Renal cortex interstitium (tissue), 15 donors: ENCODE measurements around the gene PLCL2. TPM values are rescaled to one million over a fixed set of nuclear protein-coding genes. Genes with fewer than 3 reads are reported as not detected.
A peak's percentile ranks its signal among the peaks of the same experiment; 100 is the strongest.

ENCODE experiments used
- DNase-seq, 11 donors: peaks; one replicate each; pipeline ENCODE4 v3.0.0-alpha.2; 2013; ENCODE audit warnings: low read depth in 9 of 11, low spot score in 4 of 11; ENCODE audit errors: extremely low read depth in 1 of 11
- long read RNA-seq, 16 experiments: transcript quantifications; one replicate each; lab custom pipeline, GENCODE V29; 2026
- polyA plus RNA-seq, 3 donors: library from polyadenylated mRNA; unstranded; fragments of 120-200 nt; gene quantifications; one replicate each; pipeline ENCODE4 v1.2.1, GENCODE V29; 2013; ENCODE audit not compliant: insufficient read length in 3 of 3

Gene PLCL2
- polyA plus RNA-seq = 10 to 100 TPM; 14.2 to 17.7 (median 15.0) TPM
- long read RNA-seq, donor 1 = 0 reads
- long read RNA-seq, donor 2, full-length matches to known transcripts = 1 of 1 reads
- long read RNA-seq, donor 2, partial matches to known transcripts = 0 of 1 reads
- long read RNA-seq, donor 2, other reads (novel, unspliced or antisense) = 0 of 1 reads
- long read RNA-seq, donor 3, full-length matches to known transcripts = 2 of 16 reads
- long read RNA-seq, donor 3, partial matches to known transcripts = 14 of 16 reads
- long read RNA-seq, donor 3, other reads (novel, unspliced or antisense) = 0 of 16 reads
- long read RNA-seq, donor 4, full-length matches to known transcripts = 3 of 3 reads
- long read RNA-seq, donor 4, partial matches to known transcripts = 0 of 3 reads
- long read RNA-seq, donor 4, other reads (novel, unspliced or antisense) = 0 of 3 reads
- long read RNA-seq, donor 5 = 0 reads
- long read RNA-seq, donor 6, full-length matches to known transcripts = 1 of 20 reads
- long read RNA-seq, donor 6, partial matches to known transcripts = 19 of 20 reads
- long read RNA-seq, donor 6, other reads (novel, unspliced or antisense) = 0 of 20 reads
- long read RNA-seq, donor 7, full-length matches to known transcripts = 2 of 2 reads
- long read RNA-seq, donor 7, partial matches to known transcripts = 0 of 2 reads
- long read RNA-seq, donor 7, other reads (novel, unspliced or antisense) = 0 of 2 reads
- long read RNA-seq, donor 8, full-length matches to known transcripts = 2 of 2 reads
- long read RNA-seq, donor 8, partial matches to known transcripts = 0 of 2 reads
- long read RNA-seq, donor 8, other reads (novel, unspliced or antisense) = 0 of 2 reads
- long read RNA-seq, donor 9, full-length matches to known transcripts = 1 of 1 reads
- long read RNA-seq, donor 9, partial matches to known transcripts = 0 of 1 reads
- long read RNA-seq, donor 9, other reads (novel, unspliced or antisense) = 0 of 1 reads
- long read RNA-seq, donor 10, full-length matches to known transcripts = 2 of 2 reads
- long read RNA-seq, donor 10, partial matches to known transcripts = 0 of 2 reads
- long read RNA-seq, donor 10, other reads (novel, unspliced or antisense) = 0 of 2 reads
- long read RNA-seq, donor 11, full-length matches to known transcripts = 1 of 1 reads
- long read RNA-seq, donor 11, partial matches to known transcripts = 0 of 1 reads
- long read RNA-seq, donor 11, other reads (novel, unspliced or antisense) = 0 of 1 reads
- long read RNA-seq, donor 12, full-length matches to known transcripts = 3 of 3 reads
- long read RNA-seq, donor 12, partial matches to known transcripts = 0 of 3 reads
- long read RNA-seq, donor 12, other reads (novel, unspliced or antisense) = 0 of 3 reads
- long read RNA-seq, donor 13, full-length matches to known transcripts = 2 of 16 reads
- long read RNA-seq, donor 13, partial matches to known transcripts = 14 of 16 reads
- long read RNA-seq, donor 13, other reads (novel, unspliced or antisense) = 0 of 16 reads
- long read RNA-seq, donor 14, full-length matches to known transcripts = 1 of 1 reads
- long read RNA-seq, donor 14, partial matches to known transcripts = 0 of 1 reads
- long read RNA-seq, donor 14, other reads (novel, unspliced or antisense) = 0 of 1 reads
- long read RNA-seq, donor 15, full-length matches to known transcripts = 1 of 1 reads
- long read RNA-seq, donor 15, partial matches to known transcripts = 0 of 1 reads
- long read RNA-seq, donor 15, other reads (novel, unspliced or antisense) = 0 of 1 reads
- long read RNA-seq, donor 16, full-length matches to known transcripts = 2 of 8 reads
- long read RNA-seq, donor 16, partial matches to known transcripts = 6 of 8 reads
- long read RNA-seq, donor 16, other reads (novel, unspliced or antisense) = 0 of 8 reads

- DNase-seq = peak in 2 of 11 donors; percentile 35 to 38
Measured at GRCh38 chr3:16884748-16885592, at the start of gene PLCL2. TSS of gene PLCL2 (plus strand) at chr3:16884955. CDS start at chr3:16885040, 85 bp downstream.

GRCh38 chr3:16836505-16837237 lies 48.1 kb upstream of the PLCL2 start:
- no peak for DNase-seq

GRCh38 chr3:16837602-16838001 lies 47.2 kb upstream of the PLCL2 start:
- no peak for DNase-seq

GRCh38 chr3:16838561-16838960 lies 46.2 kb upstream of the PLCL2 start:
- DNase-seq = no peak

GRCh38 chr3:16839271-16840100 lies 45.3 kb upstream of the PLCL2 start:
- DNase-seq = no peak

- no peak for DNase-seq
Measured at GRCh38 chr3:16840101-16840424, 44.7 kb upstream of the PLCL2 start.

GRCh38 chr3:16841041-16841753 lies 43.6 kb upstream of the PLCL2 start:
- no peak for DNase-seq

- DNase-seq = no peak
Measured at GRCh38 chr3:16841904-16842271, 42.9 kb upstream of the PLCL2 start.

GRCh38 chr3:16842272-16843270 lies 42.2 kb upstream of the PLCL2 start:
- peak in 1 of 11 donors; percentile 17 for DNase-seq

GRCh38 chr3:16844222-16844621 lies 40.5 kb upstream of the PLCL2 start:
- DNase-seq = no peak

GRCh38 chr3:16844791-16845190 lies 40.0 kb upstream of the PLCL2 start:
- no peak for DNase-seq

- no peak for DNase-seq
Measured at GRCh38 chr3:16846373-16847080, 38.2 kb upstream of the PLCL2 start.

GRCh38 chr3:16848007-16848406 lies 36.7 kb upstream of the PLCL2 start:
- no peak for DNase-seq
